Central memory CD4-positive, alpha-beta T cell (primary cell): ENCODE measurements around the gene MACROD1.

ENCODE experiments used
- DNase-seq: peaks from one replicate; pipeline ENCODE4 v3.0.0; 2022

The MACROD1 gene

DNA sequence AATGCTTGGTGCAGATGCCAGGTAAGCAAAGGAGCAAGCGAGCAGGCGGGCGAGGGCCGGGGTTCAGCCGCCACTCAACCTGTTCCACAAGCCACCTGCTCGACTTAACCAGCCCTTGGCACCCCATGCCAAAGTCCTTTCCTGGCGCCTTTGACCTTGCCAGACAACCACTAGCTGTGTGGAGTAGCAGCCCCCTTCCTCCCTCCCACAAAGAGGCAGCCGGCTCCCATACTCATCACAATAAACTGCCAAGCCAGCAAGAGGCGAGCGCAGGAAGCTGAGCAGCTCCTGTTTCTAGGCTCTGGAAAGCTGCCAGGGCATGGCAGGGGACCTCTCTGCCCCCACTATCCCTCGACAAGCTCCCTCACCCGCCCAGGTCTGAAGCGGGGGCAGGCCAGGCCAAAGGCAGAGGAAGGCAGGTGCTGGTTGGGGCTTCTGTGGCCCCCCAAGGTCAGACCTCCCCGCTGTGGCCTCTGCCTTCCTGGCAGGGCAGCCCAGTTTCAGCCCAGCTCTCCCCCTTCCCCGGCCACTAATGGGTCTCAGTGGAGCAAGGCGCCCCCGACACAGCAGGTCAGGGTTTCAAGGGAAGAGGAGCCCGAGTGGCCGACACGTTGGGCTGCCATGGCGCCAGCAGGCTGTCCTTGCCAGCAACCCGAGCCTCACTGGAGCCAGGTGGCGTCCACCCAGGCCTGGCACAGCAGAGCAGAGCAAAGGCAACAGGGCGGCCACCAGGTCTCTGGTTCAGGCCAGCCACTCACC is 15.3 kb downstream of the MACROD1 start:
- no peak for DNase-seq

DNA sequence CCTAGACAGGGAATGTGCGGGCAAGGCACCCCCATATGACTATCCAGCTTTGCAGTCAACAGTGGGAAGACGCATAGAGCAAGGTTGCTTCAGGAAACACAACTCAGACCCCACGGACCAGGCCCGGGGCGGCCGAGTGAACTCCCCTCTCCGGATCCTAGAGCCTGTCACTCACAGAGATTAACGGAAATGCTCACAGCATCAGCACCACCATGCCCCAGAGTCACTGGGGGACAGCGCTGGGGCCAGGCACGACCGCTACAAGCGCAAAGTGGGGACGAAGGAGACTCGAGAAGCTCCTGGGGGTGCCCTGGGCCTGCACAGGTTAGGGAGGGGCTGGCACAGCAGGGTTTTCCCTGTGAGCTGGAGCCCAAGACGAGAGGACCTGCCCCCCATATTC is 15.9 kb downstream of the MACROD1 start:
- no peak for DNase-seq

DNA sequence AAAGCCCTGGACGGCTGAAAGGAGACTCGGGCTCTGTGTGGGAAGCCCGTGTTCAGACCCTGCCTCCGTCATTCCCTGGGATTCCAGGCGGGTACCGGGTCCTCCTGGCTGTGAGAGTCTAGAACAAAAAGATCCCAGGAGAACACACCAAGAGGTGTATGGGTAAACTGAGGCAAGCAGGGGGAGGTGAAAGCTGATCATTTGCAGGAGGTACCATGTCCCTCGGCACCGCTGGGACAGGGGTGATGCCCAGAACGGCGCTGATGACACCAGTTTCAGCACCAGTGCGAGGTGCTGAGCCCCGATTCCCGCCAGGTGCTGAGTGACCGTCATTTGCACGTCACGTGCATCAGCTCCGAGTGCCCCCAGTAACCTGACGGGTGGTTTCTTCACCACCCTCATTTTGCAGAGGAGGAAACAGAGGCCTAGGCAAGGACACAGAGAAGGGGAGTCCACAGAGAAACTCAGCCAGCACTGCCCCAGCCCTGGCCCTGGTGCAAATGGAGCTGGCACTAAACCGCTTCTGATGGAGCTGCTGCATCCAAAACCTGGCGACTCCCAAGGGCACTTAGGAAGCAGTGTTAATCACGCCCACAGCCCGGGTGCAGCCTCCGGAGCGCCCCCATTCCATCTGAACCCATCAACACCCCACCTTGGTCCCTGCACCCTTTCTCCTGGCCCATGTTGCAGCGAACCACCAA is 16.8 kb downstream of the MACROD1 start:
- DNase-seq = no peak

DNA sequence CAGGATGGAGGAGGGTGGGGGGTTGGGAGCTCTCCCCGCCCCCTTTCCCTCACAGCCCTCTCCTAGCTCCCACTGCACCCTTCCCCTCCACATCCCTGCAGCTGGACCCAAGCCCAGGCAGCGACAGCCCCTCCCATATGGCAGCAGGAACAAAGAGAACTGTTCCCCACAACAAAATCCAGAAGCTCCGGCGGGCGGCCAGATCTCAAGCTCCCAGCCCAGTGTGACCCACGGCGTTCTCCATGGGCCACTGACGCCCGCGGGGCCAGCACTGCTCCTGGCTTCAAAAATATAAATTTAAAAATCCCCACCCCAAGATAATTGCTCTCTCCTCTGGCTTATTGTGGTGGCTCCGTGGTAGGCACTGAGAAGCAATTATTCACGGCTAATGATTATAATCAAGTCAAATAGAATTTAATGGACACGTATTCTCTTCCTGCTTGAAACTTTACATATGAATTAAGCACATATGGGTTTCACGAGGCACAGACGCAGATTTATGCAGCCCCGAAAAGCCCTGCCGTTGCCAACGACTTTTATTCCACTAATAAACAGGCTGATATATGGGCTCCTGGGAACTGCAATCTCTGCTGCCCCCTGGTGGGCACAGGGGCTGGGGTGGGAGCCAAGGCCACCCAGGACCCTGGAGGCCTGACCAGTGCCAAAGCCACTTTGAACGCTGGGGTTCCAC is 17.5 kb downstream of the MACROD1 start:
- DNase-seq = peak; percentile 57

DNA sequence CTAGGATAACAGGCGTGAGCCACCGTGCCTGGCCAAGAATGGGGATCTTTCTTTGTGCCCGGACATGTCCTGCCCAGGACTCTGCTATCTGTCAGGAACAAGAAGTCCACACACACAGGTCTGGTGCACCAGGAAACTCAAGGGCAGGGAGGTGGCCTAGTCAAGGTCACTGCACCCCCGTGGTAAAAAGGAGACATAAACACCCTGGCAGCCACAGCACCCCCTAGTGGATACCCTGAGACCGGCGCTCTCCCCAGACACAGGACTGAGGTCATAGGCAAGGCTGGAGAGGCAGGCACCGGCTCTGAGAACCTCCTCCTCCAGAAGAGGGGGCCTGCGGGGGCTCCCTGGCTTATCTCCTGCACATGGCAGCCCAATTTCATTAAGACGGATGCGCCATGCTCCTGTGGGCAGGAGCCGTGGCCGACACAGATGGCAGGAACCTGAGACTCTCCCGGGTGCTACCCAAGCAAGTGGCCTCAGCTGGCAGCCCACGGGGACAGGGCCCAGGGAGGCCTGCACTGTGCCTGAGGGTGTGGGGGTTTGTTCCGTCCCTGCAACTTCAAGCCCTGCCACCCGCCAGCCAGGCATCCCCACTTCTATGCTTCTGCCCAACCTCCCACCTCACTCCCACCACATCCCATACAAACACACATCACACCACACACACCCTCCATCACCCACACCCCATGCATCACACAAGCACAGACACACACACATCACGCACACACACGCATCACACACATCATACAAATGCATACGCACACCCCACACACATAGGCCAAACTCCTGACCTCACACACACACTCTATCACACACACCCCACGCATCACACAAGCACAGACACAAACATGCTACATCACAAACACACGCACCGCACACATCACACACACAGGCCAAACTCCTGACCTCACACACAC is 19.6 kb downstream of the MACROD1 start:
- peak; percentile 50 for DNase-seq

DNA sequence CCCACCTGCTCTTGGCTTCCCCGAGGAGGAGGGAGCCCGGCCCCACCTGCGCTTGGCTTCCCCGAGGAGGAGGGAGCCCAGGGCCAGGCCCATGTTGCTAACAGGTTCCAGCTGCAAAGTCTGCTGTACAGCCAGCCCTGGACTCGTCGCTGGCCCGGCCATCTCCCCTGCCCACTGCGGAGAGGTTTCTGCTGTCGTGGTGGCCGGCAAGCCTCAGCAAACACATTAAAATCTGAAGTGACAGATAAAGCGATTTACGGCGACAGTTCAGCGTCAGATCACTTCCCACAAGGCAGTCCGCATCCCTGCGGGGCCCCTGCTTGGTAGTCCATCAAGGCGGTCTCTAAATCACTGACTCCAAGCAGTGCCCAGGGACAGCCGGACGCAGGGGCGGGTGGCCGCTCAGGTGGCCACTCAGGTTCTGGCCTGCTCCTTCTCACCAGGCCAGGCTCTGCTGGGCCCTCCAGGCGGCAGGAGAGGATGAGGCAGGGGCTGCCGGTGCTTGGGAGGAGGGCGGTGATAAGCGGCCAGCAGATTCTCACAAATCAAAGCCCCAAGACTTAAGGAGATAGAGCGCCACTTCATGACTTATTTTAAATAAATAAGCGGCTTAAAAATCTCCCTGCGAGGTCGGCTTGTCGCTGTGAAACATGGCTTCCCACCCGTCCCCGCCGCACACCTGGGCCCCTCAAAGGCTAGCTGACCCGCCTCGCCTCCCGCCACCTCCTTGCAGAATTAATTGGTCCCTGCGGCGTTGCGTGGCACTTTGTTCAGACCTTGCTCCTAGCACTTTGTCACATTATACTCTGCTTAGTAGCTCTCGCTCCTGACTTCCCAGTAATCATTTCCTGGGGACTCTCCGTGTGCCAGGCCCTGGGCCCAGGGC is 21.1 kb downstream of the MACROD1 start:
- no peak for DNase-seq

DNA sequence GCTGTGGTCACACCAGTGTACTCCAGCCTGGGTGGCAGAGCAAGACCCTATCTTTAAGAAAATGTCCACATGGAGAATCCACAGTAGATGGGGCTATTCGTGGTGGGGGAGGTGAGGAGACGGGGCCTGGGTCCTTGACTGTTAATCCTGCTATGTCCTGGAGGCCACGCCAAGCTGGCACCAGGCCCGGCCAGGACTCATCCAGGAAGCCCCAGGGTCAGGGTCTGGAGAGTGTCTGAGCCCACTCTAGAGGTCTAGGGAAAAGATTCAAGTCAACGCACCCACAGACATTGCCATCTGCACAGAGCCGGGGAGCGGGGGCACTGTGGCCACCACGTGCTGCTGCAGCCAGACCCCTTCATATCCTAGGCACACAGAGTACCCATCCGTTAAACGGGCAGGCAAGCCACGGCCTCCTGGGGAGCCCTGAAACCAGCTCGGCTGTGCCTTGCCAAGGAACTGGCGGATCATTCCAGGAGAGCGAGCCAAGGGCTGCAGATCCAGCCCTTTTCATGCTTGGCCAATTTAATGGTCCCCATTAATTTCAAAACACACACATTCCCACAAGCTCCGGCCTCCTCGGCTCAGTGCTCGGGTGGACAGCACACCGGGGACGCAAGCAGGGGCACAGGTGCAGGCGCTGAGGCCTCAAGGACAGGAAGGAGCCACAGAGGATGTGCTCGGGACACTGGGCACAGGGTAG is 24.7 kb downstream of the MACROD1 start:
- DNase-seq = no peak

DNA sequence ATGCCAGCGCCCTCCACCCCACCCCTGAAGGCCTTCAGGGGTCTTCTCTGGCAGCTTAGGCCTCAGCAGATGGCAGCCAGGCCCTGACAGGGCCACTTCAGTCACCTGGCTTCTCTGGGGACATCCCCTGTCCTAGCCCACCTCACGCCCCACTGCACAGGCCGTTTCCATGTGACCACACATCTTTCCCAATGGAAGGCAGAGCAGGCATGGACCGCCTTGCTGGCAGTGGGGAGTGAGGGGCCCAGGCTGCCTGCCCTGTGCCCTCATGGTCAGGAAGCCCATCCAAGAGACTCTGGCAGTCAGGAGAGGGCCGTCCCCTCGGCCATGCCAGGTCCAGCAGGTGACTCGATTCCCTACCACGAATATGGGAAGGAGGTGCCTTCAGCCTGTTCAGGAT is 25.8 kb downstream of the MACROD1 start:
- DNase-seq = no peak

DNA sequence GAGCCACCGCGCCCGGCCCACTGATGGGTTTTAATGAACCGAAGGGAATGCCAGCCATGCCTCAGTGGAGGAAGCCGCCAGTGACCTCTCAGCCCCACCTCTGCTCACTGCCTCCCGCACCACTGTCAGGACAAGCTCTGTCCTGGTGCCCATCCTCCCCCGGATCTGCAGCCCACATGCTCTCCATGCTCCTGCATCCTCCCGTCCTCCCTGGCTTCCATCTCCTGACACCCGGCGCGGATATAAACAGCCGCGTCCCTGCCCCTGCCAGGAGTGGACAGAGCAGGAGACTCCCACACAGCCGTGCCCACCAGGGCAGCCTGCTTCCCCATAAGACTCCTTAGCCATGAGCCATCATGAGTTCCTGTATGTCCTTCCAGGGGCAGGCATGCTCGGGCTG is 26.9 kb downstream of the MACROD1 start:
- DNase-seq = no peak

DNA sequence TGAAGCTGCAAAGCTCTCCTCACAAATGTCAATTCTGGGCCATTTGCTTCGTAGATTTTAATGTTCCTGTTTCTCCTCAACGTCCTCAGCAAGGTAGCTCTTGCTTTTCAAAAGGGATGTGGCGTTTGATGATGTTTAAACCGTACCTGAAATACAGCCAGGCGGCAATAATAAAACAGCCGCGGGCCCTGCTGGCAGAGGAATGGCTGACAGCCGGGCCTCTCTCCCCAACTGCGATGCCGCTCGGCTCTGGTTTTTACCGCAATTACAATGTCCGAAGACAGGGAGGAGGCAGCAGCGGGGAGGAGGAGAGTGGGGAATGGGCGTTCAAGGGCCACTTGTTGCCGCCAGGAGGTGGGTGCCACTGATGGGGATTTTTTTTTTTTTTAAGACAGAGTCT is 27.5 kb downstream of the MACROD1 start:
- DNase-seq = no peak

DNA sequence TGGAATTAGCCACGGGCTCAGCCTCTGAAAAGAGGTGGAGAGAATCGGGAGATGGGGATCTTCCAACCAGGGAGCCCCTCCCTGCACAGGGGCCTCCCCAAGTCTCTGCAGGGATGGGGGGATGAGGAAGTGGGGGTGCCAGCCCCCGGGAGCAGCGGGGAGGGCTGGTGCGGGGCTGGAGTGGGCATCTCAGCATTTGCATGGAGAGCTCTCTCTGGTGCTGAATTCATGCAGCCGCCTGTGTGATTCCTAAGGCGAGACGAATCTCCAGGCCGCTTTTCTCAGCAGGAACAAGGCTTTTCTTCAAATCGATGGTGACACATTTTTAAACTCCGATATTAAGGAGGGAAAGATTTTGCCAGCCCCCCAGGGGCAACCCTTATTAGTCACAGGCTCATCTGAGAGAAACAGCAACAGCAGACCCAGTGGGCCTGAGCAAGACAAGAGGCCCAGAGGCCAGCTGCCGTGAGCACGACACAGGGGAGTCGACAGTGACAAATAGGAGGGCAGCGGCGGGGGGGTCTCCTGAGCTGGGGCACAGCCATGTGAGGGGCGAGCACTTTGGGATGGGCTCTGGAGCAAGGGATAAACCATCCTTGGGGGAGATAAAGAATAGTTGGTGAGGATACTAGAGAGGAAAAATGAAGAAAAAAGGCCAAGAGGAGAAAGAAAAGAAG is 29.0 kb downstream of the MACROD1 start:
- DNase-seq = no peak

DNA sequence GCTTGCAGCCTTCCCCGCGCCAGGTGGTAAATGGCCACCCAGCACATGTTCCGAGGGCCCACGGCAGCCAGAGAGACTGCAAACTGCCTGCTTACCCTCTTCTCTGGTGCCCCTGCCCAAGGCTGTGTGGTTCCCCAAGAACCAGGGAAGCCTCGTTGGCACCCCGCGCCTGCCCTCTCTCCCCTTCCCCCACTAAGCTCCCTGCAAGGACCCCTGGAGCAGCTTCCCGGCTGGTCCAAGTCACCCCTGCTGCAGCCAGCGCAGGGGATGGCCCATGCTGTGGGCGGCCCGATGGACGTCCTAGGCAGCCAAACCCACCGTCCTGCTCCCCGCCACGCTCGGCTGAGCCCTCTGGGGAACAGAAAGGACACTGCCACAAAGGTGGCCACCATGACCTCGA is 30.2 kb downstream of the MACROD1 start:
- no peak for DNase-seq

DNA sequence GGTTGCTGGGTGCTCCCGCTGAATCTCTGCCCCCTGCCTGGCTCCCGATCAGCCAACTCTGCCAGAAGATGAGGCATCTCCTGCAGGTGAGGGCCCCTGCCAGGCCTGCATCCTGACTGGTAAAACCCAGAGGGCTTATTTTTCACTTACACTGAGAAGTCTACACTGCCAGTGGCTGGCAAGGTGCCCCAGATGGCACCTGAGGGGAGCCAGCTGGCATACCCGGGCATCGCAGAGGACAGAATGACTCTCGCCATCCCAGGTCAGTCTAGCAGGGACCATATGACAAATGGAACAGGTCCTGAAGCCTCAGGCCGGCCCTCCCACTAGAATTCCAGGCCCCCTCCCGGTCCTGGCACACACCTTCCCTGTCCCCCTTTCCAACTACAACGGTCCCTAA is 30.9 kb downstream of the MACROD1 start:
- no peak for DNase-seq

DNA sequence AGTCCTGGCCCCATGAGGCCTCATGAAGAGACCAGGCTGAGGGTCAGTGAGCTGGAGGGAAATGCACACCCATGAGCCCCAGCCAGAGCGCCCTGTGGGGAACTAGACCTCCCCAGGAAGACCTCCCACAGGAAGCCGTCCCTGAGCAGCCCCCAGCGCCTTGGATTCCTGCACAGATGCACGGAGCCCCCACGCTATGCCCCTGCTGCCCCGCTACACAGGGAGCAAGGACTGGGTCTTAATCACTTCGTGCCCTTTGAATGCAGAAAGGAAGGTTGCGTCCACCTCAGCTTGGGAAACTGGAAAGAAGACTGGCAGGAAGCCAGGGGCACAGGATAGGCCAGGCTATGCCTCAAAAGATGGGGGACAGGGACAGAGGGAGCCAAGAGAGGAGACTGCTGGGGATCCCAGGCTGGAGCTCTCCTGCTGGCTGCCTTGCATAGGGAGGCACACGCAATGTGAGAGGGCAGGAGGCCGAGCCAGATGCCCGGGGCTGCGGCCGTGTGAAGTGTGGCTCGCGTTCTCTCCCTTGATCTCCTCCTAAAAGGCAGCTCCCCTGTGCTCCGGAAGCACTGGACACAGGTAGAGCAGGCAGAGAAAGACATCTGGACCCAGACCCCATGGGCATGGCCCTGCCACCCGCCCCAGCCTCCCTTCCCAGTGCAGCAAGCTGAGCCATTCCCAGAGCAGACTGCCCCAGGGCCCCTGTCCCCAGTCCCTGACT is 32.8 kb downstream of the MACROD1 start:
- no peak for DNase-seq

DNA sequence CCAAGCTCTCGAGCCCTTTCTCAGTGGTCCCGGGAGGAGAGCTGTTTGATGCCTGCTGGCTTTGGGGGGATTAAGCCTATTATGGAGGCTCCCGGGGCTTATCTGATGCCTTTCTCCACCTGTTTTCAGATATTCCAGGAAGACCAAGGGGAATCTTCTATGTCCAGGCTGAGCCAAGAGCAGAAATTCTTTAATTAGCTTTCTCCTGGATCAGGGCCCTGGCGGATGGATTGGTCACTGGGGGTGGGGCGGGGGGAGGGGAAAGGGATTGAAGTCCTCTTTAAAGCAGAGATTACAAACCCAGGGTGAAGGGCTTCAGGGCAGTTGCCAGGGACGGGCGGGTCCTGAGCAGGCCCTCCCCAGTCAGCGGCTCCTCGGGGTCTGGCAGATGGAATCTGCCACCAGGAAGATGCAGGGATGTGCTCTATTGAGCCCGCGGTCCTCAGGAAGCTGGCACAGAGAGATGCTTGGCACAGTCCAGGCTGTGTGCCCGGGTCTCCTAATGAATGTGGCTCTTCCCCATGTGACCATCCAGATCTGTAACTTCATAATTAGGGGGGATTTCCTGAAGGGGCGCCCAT is 33.6 kb downstream of the MACROD1 start:
- no peak for DNase-seq

DNA sequence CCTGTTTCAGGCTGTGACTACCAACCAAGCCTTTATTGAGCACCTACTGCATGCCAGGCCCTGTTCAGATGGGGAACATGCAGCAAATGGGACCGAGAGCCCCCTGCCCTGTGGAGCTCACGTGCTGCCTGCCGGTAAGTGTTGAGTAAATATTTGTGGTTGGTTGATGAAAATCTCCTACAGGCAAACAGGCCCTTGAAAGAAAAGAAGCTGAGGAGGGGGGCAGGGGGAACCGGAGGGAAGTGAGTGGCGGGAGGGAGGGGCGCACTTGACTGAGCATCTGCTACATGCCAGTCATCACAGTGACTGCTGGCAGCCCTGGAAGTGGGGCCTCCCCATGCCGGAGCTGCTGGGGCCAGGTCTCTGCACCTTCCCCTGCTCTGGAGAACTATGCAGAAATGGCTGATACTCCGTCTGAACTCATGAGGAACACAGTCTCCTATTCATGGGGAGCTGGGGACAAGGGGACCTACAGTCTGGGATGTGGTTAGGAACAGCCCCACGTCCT is 34.2 kb downstream of the MACROD1 start:
- DNase-seq = no peak

DNA sequence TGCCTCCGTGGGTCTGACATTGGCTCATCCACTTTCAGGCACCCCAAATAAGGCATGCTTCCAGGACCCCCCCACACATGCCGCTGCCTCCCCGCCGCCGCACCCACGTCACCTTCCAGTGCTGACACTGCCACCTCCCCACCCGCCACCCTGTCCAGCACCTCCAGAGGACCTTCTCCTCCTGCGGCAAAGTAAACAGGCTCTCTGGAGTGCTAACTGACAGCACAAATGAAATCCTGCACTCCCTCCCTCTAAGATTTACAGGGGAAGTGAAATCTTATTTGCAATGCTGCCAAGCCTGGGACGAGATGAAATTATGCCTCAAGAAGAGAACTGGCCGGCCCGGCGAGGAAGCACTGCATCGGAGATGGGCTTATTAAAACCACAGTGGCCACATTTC is 35.3 kb downstream of the MACROD1 start:
- no peak for DNase-seq

DNA sequence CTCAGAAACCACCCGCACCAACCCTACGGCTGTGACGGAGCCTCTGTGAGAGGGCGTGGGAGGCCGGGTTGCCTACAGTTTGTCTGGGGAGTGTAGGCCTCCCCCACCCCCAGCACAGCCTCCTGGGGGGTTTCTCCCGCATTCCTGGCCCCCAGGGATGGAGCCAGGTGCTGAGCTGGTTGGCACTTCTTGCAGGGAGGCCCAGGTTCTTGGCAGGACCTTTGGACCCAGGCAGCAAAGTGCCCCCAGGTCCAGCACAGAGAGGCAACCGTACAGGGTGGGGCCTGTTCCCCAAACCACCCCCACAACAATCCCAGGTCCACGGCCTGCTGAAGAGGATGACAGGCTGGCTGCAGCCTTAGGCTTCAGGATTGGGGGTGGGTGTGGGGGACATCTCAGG is 36.5 kb downstream of the MACROD1 start:
- no peak for DNase-seq
